ENCODE data around the gene STAM.

The STAM gene

GRCh38 chr10:17676919-17677318 is 33.0 kb downstream of the STAM start:
- in situ Hi-C loops (cut with MboI; ENCODE audit: low pct_unique_long_range_greater_than_20kb, low sequenced_read_pairs, unreplicated experiment), result no loop called here
- no peak for DNase-seq (ENCODE audit: low spot score)
- no peak for TF ChIP-seq CTCF (IDR thresholded peaks at IDR 0.05; ENCODE audit: extremely low read depth, insufficient read depth, missing control alignments)

GRCh38 chr10:17682236-17682946 is 38.4 kb downstream of the STAM start:
- in situ Hi-C loops (cut with MboI; ENCODE audit: low pct_unique_long_range_greater_than_20kb, low sequenced_read_pairs, unreplicated experiment), result no loop called here
- no peak for TF ChIP-seq CTCF (IDR thresholded peaks at IDR 0.05; ENCODE audit: extremely low read depth, insufficient read depth, missing control alignments)
- DNase-seq (ENCODE audit: low spot score), result no peak

GRCh38 chr10:17683541-17683940 is 39.6 kb downstream of the STAM start:
- in situ Hi-C loops (cut with MboI; ENCODE audit: low pct_unique_long_range_greater_than_20kb, low sequenced_read_pairs, unreplicated experiment), result no loop called here
- TF ChIP-seq CTCF (IDR thresholded peaks at IDR 0.05; ENCODE audit: extremely low read depth, insufficient read depth, missing control alignments), result no peak
- DNase-seq (ENCODE audit: low spot score), result no peak

- in situ Hi-C loops (cut with MboI; ENCODE audit: low pct_unique_long_range_greater_than_20kb, low sequenced_read_pairs, unreplicated experiment), result no loop called here
- no peak for TF ChIP-seq CTCF (IDR thresholded peaks at IDR 0.05; ENCODE audit: extremely low read depth, insufficient read depth, missing control alignments)
- peak; percentile 32 for DNase-seq (ENCODE audit: low spot score)
These were observed 40.6 kb downstream of the STAM start for GRCh38 chr10:17684537-17684936.

- in situ Hi-C loops (cut with MboI; ENCODE audit: low pct_unique_long_range_greater_than_20kb, low sequenced_read_pairs, unreplicated experiment), result no loop called here
- TF ChIP-seq CTCF (IDR thresholded peaks at IDR 0.05; ENCODE audit: extremely low read depth, insufficient read depth, missing control alignments), result no peak
- peak; percentile 24 for DNase-seq (ENCODE audit: low spot score)
These were observed 41.4 kb downstream of the STAM start for GRCh38 chr10:17685233-17685840.

GRCh38 chr10:17687117-17687831 is 43.3 kb downstream of the STAM start:
- in situ Hi-C loops (cut with MboI; ENCODE audit: low pct_unique_long_range_greater_than_20kb, low sequenced_read_pairs, unreplicated experiment), result no loop called here
- TF ChIP-seq CTCF (IDR thresholded peaks at IDR 0.05; ENCODE audit: extremely low read depth, insufficient read depth, missing control alignments), result no peak
- DNase-seq (ENCODE audit: low spot score), result no peak
